Stimulated activated naive B cell treated with anti-CD40 and anti-IgM and Interleukin-4, amounts not matched to agents 10 μg/mL and 1 μg/mL and 100 μg/mL, for 72 hours (primary cell): ENCODE results near the gene MAGEA9.
"Not testable (repeated sequence)": the region's sequence is repeated elsewhere in the genome, so short reads cannot be mapped to it uniquely, and the experiment has no call there.

Source experiments
- ATAC-seq, 2 donors: fragments of 150-1000 bp; cut with Tn5 transposase; replicated peaks; 2 replicates each; pipeline ENCODE4 v1.10.0; 2021; ENCODE audit warnings: moderate library complexity in 1 of 2
- DNase-seq: peaks from one replicate; pipeline ENCODE4 v3.0.0; 2021
- H3K27ac Mint-ChIP-seq: one replicate; pipeline ENCODE4 v1.8.0; 2022; ENCODE audit warnings: mild to moderate bottlenecking, mixed read lengths
- H3K27me3 Mint-ChIP-seq, 2 donors: one replicate each; pipeline ENCODE4 v1.8.0; 2022; ENCODE audit warnings: mixed read lengths in 2 of 2
- H3K36me3 Mint-ChIP-seq, 2 donors: one replicate each; pipeline ENCODE4 v1.8.0; 2022; ENCODE audit warnings: mixed read lengths in 2 of 2, mild to moderate bottlenecking in 1 of 2
- H3K4me1 Mint-ChIP-seq, 2 donors: one replicate each; pipeline ENCODE4 v1.8.0; 2022; ENCODE audit warnings: mixed read lengths in 2 of 2, mild to moderate bottlenecking in 1 of 2
- H3K4me3 Mint-ChIP-seq, 2 donors: one replicate each; pipeline ENCODE4 v1.8.0; 2022; ENCODE audit warnings: mild to moderate bottlenecking in 2 of 2, mixed read lengths in 2 of 2, moderate library complexity in 1 of 2
- H3K9me3 Mint-ChIP-seq, 2 donors: one replicate each; pipeline ENCODE4 v1.8.0; 2022; ENCODE audit warnings: mixed read lengths in 2 of 2, mild to moderate bottlenecking in 1 of 2

Gene MAGEA9

DNA sequence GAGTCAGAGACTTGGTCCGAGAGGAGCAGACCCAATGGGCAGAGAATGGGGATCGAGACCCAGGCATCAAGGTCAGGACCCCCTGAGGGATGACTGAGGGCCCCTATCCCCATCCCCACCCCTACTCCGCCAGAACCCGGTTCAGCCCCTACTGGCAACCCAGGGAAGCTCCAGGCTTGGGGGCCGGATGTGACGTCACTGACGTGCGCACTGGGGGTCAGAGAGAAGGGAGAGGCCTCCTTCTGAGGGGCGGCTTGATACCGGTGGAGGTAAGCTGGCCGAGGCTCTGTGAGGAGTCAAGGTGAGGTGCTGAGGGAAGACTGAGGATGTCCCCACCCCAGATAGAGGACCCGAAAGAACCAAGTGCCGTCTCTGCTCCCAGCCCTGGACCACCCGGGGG is at the start of gene MAGEA9:
Gene MAGEA9 (plus strand): TSS at position 204 of the 400 bp plus-strand sequence. CDS start 4,281 bp downstream, outside the sequence.
- H3K27me3 Mint-ChIP-seq, H3K4me1 Mint-ChIP-seq, H3K27ac Mint-ChIP-seq, DNase-seq, H3K4me3 Mint-ChIP-seq, H3K9me3 Mint-ChIP-seq, ATAC-seq, H3K36me3 Mint-ChIP-seq: not testable (repeated sequence)

GRCh38 chrX:149742269-149742668 is 39.5 kb upstream of the MAGEA9 start:
- H3K27ac Mint-ChIP-seq, H3K4me3 Mint-ChIP-seq, H3K36me3 Mint-ChIP-seq, DNase-seq, H3K9me3 Mint-ChIP-seq, ATAC-seq, H3K27me3 Mint-ChIP-seq, H3K4me1 Mint-ChIP-seq: not testable (repeated sequence)

GRCh38 chrX:149746390-149747007 is 35.2 kb upstream of the MAGEA9 start:
- not testable (repeated sequence) for H3K27me3 Mint-ChIP-seq, H3K36me3 Mint-ChIP-seq, H3K9me3 Mint-ChIP-seq, H3K4me1 Mint-ChIP-seq, H3K27ac Mint-ChIP-seq, H3K4me3 Mint-ChIP-seq, DNase-seq
- peak; percentile 46 to 67 for ATAC-seq

- H3K27me3 Mint-ChIP-seq, result peaks cover 0 to 4% of the 10 kb centered on the region in 2 donors
- ATAC-seq, result no peak
- H3K4me3 Mint-ChIP-seq, result no peak overlapping the region
Observed at GRCh38 chrX:149757206-149758067, 24.3 kb upstream of the MAGEA9 start.

DNA sequence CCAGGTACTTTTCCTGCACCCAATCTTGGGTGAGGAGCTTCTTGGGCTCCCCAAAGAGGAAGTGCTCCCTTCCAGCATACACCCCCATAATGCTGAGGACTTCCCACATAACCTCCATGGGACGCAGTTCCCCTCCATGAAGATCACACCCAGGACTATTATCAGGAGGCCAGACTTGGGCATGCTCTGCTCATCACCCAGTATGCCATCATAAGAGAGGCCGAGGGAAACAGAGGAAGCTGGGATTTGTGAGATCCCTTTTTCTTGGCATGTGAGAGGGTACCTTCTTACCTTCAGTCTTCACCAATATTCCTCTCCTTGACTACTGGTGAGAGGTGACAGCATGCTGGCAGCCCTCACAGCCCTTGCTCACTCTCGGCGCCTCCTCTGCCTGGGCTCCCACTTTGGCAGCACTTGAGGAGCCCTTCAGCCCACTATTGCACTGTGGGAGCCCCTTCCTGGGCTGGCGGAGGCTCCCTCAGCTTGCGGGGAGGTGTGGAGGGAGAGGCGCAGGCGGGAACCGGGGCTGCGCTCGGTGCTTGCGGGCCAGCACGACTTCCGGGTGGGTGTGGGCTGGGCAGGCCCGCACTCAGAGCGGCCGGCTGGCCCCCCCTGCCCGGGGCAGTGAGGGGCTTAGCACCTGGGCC is 23.5 kb upstream of the MAGEA9 start:
- Mint-ChIP-seq H3K9me3 (no peaks in the 10 kb centered on the region), H3K27ac (no peak overlapping the region), H3K27me3 (no peaks in the 10 kb centered on the region), H3K4me1 (no peaks in the 10 kb centered on the region), H3K36me3 (no peaks in the 10 kb centered on the region), H3K4me3 (no peak overlapping the region)
- ATAC-seq (no peak), DNase-seq (no peak)

More at GRCh38 chrX:149757206-149758067, 24.3 kb upstream of the MAGEA9 start:
- no peak for DNase-seq
- Mint-ChIP-seq H3K36me3 (no peaks in the 10 kb centered on the region), H3K9me3 (no peaks in the 10 kb centered on the region), H3K27ac (no peak overlapping the region), H3K4me1 (no peaks in the 10 kb centered on the region)

- H3K4me3 Mint-ChIP-seq, H3K9me3 Mint-ChIP-seq, H3K27me3 Mint-ChIP-seq, H3K36me3 Mint-ChIP-seq, H3K27ac Mint-ChIP-seq, H3K4me1 Mint-ChIP-seq, DNase-seq, ATAC-seq: not testable (repeated sequence)
Observed at GRCh38 chrX:149758715-149759078, 23.0 kb upstream of the MAGEA9 start.

DNA sequence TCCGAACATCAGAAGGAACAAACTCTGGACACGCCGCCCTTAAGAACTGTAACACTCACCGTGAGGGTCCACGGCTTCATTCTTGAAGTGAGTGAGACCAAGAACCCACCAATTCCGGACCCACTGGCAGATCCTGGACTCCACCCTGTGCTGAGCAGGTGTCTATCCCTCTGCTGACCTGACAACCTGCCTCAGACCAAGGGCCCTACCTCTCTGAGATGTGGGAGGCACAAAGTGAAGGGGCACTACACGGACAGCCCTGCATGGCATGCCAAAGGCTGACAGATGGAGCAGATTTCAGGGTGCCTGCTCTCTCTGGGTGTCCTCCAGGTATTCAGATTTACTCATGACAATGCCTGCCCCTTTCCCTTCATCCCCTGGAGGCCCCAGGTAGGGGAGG is 21.9 kb upstream of the MAGEA9 start:
- no peak for DNase-seq
- no peak for ATAC-seq
- Mint-ChIP-seq H3K9me3 (no peaks in the 10 kb centered on the region), H3K36me3 (no peaks in the 10 kb centered on the region), H3K27ac (no peak overlapping the region), H3K4me3 (no peak overlapping the region), H3K27me3 (no peaks in the 10 kb centered on the region), H3K4me1 (no peaks in the 10 kb centered on the region)

GRCh38 chrX:149760965-149761364 is 20.8 kb upstream of the MAGEA9 start:
- ATAC-seq (no peak), DNase-seq (no peak)
- no peaks in the 10 kb centered on the region for H3K4me1 Mint-ChIP-seq
- H3K9me3 Mint-ChIP-seq, result no peaks in the 10 kb centered on the region
- H3K27ac Mint-ChIP-seq, result no peak overlapping the region
- H3K36me3 Mint-ChIP-seq, result no peaks in the 10 kb centered on the region
- H3K27me3 Mint-ChIP-seq, result no peaks in the 10 kb centered on the region
- H3K4me3 Mint-ChIP-seq, result no peak overlapping the region

DNA sequence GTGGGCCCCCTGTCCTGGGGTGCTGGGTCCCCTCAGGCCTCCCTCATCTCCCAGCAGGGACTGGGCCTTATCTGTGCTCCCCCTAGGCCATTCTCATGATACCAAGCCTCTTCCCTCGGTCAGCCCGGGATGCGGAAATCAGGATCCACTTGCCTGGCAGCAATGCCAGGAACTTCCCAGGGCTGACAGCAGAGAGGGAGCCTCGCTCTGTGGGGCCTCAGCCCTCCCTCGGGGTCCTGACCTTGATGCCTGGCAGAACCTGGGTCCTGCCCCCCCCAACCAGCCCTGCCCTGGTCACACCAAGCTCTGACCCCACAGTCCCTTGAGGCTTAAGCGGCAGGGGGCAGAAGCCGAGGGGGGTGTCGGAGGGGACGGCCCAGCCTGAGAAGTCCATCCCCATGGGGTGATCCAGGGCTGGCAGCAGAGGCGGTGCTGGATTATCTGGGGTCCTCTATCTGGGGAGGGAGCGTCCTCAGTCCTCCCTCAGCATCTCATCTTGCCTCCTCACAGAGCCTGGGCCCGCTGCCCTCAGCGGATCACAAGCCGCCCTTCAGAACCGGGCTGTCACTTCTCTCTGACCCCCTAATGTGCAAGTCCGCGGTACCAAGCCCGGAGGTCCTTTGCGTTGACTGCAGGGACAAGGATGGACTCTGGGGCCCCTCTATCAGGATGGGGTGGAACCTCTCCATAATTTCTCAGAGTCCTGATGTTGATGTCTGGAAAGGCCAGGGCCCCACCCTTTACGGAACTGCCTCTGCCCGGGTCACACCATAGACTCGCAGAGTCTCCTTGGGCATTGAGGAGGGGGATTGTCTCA is 19.7 kb upstream of the MAGEA9 start:
- H3K4me3 Mint-ChIP-seq, H3K27ac Mint-ChIP-seq, H3K9me3 Mint-ChIP-seq, DNase-seq, H3K4me1 Mint-ChIP-seq, H3K27me3 Mint-ChIP-seq, H3K36me3 Mint-ChIP-seq, ATAC-seq: not testable (repeated sequence)

DNA sequence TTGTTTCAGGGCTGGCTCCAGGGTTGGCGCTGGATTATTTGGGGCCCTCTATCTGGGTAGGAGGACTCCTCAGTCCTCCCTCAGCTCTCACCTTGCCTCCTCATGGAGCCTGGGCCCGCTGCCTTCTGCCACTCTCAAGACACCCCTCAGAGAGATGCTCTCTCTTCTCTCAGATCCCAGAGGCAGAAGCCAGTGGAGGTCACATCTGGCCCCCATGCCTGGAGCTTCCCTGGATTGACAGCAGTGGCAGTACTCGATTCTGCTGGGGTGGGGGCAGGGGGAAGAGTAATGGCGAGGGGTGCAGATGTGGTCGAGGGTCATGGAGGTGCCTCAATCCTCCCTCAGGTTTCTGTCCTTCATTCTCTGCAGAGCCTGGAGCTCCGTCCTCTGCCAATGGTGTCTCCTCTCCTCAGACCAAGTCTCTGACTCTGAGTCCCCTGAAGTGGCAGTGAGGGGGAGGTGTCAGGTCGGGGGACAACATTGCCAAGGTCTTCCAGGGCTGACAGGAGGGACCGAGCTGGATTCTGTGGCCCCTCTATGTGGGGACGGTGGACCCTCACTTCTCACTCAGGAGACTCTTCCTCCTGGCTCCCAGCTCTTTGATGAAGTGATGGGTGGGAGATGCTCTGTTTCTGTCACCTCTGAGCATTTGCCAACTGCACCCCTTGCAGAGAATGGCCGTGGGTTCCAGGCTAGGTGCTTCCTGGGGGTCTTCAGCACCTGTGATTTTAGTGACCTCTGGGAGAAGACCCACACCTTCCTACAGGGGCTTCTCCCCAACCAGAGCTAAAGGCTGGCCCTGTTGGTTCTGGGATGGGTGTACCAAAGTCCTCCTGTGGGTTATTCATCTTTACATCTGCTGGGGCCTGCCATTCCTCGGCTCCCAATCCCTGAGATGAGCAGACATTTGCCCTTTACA is 18.8 kb upstream of the MAGEA9 start:
- H3K27ac Mint-ChIP-seq, result no peak overlapping the region
- no peaks in the 10 kb centered on the region for H3K36me3 Mint-ChIP-seq
- no peaks in the 10 kb centered on the region for H3K27me3 Mint-ChIP-seq
- ATAC-seq (no peak), DNase-seq (no peak)
- H3K4me1 Mint-ChIP-seq, result no peaks in the 10 kb centered on the region
- H3K4me3 Mint-ChIP-seq, result no peak overlapping the region
- no peaks in the 10 kb centered on the region for H3K9me3 Mint-ChIP-seq

DNA sequence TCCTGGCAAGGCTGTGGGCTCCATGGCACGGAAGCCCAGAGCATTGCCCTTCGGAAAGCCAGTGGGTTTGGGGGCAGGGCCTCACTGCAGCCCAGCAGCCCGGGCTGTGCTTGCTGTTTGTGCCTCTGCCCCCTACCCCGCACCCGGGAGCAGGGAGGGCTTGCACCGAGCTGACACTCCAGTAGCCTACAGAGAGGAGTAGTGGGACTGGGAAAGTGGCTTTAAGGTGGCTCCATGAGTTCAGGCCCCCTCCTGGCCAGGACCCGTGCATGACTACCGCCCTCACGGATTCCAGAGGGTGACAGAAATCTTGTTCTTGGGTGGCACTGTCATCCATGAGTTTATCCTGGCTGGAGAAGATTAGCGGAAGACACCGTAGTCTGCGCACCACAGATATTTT is 11.4 kb upstream of the MAGEA9 start:
- H3K27ac Mint-ChIP-seq, ATAC-seq, H3K4me1 Mint-ChIP-seq, H3K27me3 Mint-ChIP-seq, H3K9me3 Mint-ChIP-seq, H3K36me3 Mint-ChIP-seq, DNase-seq, H3K4me3 Mint-ChIP-seq: not testable (repeated sequence)

DNA sequence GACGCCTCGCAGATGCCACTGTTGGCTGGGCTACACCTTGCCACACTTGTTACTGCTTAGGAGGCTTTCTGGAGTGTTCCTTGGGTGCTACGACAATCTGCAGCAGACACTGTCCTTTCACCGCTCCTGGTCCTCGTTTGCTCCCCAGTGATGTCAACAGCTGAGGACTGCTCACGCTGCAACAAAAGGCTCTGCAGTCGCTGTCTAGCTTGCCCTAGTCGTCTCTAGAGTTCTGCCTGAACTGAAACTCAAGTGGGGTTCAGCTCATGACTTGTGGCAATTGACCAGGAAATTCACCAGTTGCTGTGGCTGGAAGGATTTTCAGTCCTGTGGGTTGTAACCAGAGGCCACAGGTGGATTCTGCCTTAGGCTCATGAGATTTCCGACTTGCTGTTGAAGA is 8.7 kb upstream of the MAGEA9 start:
- H3K27me3 Mint-ChIP-seq, H3K36me3 Mint-ChIP-seq, H3K9me3 Mint-ChIP-seq, H3K27ac Mint-ChIP-seq, ATAC-seq, H3K4me3 Mint-ChIP-seq, DNase-seq, H3K4me1 Mint-ChIP-seq: not testable (repeated sequence)

DNA sequence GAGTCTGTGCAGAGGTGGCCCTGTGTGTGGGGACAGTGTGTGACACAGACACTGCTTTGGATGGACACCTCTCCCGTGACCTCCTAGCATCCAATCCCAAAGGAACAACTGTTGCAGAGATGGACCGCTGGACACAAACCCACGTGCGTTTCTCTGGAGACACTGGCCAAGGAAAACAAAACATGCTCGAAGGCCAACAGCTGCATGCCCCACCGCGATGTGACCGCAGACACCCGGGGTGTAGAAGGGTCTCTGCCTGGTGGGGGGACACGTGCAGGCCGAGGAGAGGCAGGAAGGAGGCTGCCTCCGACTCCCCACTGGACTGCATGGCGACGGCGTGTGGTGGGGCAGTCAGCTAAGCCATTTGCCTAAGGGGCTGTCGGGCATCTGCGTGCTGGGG is 8.0 kb upstream of the MAGEA9 start, which contains the start of gene HSFX1:
Gene HSFX1 (plus strand): TSS at position 301 of the 400 bp plus-strand sequence. CDS start 614 bp downstream, outside the sequence.
- H3K36me3 Mint-ChIP-seq, result not testable (repeated sequence)

More for the DNA sequence above, 8.0 kb upstream of the MAGEA9 start, which contains the start of gene HSFX1:
- not testable (repeated sequence) for H3K4me3 Mint-ChIP-seq, H3K4me1 Mint-ChIP-seq, H3K9me3 Mint-ChIP-seq, H3K27ac Mint-ChIP-seq, DNase-seq, H3K27me3 Mint-ChIP-seq, ATAC-seq
